HepG2 (cell line): ENCODE results near the gene GIPC1. TPM values are rescaled to one million over a fixed set of nuclear protein-coding genes. Genes with fewer than 3 reads are reported as not detected.

Source experiments
- GABPA ChIP-seq, 2 experiments: IDR thresholded peaks; 2 replicates each; pipeline ENCODE4 v1.6.1; 2011 to 2016; ENCODE audit warnings: low read depth in 2 of 2, low read length in 1 of 2, missing biosample characterization in 1 of 2, missing genetic modification characterization in 1 of 2
- MTF1 ChIP-seq: sonication (generic); formaldehyde crosslinking; IDR thresholded peaks from 2 replicates; pipeline ENCODE4 v1.5.0; 2020; ENCODE audit warnings: missing genetic modification reagents
- NFIB ChIP-seq: sonication (generic); formaldehyde crosslinking; IDR thresholded peaks from 2 replicates; pipeline ENCODE4 v1.9.0; 2021; ENCODE audit warnings: missing genetic modification reagents, mild to moderate bottlenecking, borderline replicate concordance
- PHF20 ChIP-seq: sonication (generic); formaldehyde crosslinking; IDR thresholded peaks from 2 replicates; pipeline ENCODE4 v1.5.0; 2020; ENCODE audit warnings: mild to moderate bottlenecking, missing genetic modification reagents
- SP4 ChIP-seq: sonication (generic); formaldehyde crosslinking; IDR thresholded peaks from 2 replicates; pipeline ENCODE4 v1.8.1; 2023; ENCODE audit warnings: mild to moderate bottlenecking, missing genetic modification reagents
- ZBTB21 ChIP-seq: sonication (generic); formaldehyde crosslinking; IDR thresholded peaks from 2 replicates; pipeline ENCODE4 v1.4.0; 2020; ENCODE audit warnings: missing genetic modification reagents
- ZBTB7A ChIP-seq: sonication (generic); formaldehyde crosslinking; IDR thresholded peaks from 2 replicates; pipeline ENCODE4 v1.8.0; 2022; ENCODE audit warnings: mild to moderate bottlenecking, missing genetic modification reagents
- ZNF550 ChIP-seq: sonication (generic); formaldehyde crosslinking; IDR thresholded peaks from 2 replicates; pipeline ENCODE4 v1.4.0; 2020; ENCODE audit warnings: mild to moderate bottlenecking, missing genetic modification reagents, borderline replicate concordance
- ZNF564 ChIP-seq: sonication (generic); formaldehyde crosslinking; IDR thresholded peaks from 2 replicates; pipeline ENCODE4 v1.8.1; 2023; ENCODE audit warnings: mild to moderate bottlenecking, missing genetic modification reagents
- ZNF605 ChIP-seq: sonication (generic); formaldehyde crosslinking; IDR thresholded peaks from 2 replicates; pipeline ENCODE4 v1.8.0; 2022; ENCODE audit warnings: mild to moderate bottlenecking, missing genetic modification reagents
- ZSCAN21 ChIP-seq: sonication (generic); formaldehyde crosslinking; IDR thresholded peaks from 2 replicates; pipeline ENCODE4 v1.8.0; 2022; ENCODE audit warnings: mild to moderate bottlenecking, missing genetic modification reagents, moderate library complexity, borderline replicate concordance
- ZSCAN30 ChIP-seq: sonication (generic); formaldehyde crosslinking; IDR thresholded peaks from 2 replicates; pipeline ENCODE4 v1.5.0; 2020; ENCODE audit warnings: mild to moderate bottlenecking, missing genetic modification reagents
- polyA plus RNA-seq, 8 experiments: library from polyadenylated mRNA; depleted of rRNA in 3 of 8; stranded (reverse) in 7 of 8; unstranded in 1 of 8; fragments of >200 nt; fragmentation: Illumina TruSeq in 4 of 8; extraction: Trizol in 4 of 8; gene quantifications; 2 replicates each; pipeline versions ENCODE4 v1.2.1 to v1.2.3, GENCODE V29; 2011 to 2016; ENCODE audit warnings: low read depth in 4 of 8, missing spikeins in 1 of 8, mixed read lengths in 1 of 8; ENCODE audit not compliant: insufficient read depth in 1 of 8
- total RNA-seq, 5 experiments: library from RNA; depleted of rRNA; stranded (reverse); fragments of >200 nt; fragmentation: Illumina TruSeq; extraction: Trizol; gene quantifications; 2 replicates each; pipeline ENCODE4 v1.2.3, GENCODE V29; 2016; ENCODE audit warnings: low read depth in 1 of 5
- TF ChIP-seq, protein P1 (sequence below): sonication (generic); formaldehyde crosslinking; conservative IDR thresholded peaks from 2 replicates; pipeline ENCODE4 v1.8.1; 2023; ENCODE audit warnings: missing genetic modification reagents
- TF ChIP-seq, protein P2 (sequence below): sonication (generic); formaldehyde crosslinking; IDR thresholded peaks from 2 replicates; pipeline ENCODE4 v1.4.0; 2020; ENCODE audit warnings: mild to moderate bottlenecking, missing genetic modification reagents
- TF ChIP-seq, protein P3 (sequence below): sonication (generic); formaldehyde crosslinking; IDR thresholded peaks from 2 replicates; pipeline ENCODE4 v1.4.0; 2020; ENCODE audit warnings: missing genetic modification reagents, borderline replicate concordance
- TF ChIP-seq, protein P4 (sequence below): sonication (generic); formaldehyde crosslinking; IDR thresholded peaks from 2 replicates; pipeline ENCODE4 v1.9.0; 2021; ENCODE audit warnings: missing genetic modification reagents, borderline replicate concordance

Gene GIPC1
- total and polyA plus RNA-seq, 2 of the 13 experiments (the other 11 are each of a cell fraction or from before 2014, with no cell fraction given), result 27.1 to 48.1 TPM

DNA sequence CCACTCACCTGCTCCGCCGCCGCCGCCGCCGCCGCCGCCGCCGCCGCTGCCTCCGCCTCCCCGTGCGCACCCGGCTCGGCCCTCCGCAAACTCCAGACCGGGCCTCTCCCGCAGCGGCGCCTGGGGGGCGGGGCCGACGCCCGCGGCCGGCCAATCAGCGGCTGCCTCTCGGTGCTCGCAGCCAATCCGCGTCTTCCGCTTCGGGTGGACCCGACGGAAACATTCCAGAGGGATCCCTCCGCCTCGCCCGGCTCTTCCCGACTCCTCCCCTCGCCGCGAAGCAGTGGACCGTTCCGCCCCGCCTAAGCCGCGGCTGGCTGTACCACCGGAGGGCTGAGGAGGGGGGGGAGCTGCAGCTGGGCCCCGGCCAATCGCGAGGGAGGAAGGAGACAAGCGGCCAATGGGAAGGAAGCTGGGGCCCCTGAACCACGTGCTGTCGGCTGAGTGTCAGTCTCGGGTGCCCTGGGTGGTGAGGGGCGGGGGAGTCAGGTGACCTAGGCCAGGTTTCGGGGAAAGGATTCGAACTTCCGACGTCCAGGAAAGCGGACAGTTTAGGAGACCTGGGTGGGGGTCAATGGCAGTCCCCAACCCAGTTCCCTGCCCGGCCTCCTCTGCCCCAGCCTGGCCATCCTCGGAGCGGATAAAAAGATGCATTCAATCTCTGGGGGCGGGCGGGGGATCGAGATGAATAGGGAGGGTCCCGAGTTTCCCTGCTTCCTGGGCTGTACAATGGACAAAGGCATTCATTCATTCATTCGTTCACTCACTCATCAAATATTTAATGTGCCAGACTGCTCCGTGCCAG is at the start of gene GIPC1 (continued):
- TF ChIP-seq ZBTB21 (CRISPR knock-in tag), result no peak
- no peak for TF ChIP-seq ZNF550 (CRISPR knock-in tag)
- TF ChIP-seq GABPA (IDR thresholded peaks at IDR 0.05; ENCODE audit: low read depth, low read length), result no peak
- 0 out of 2 replicates have a peak, but pooled peaks have one; percentile 3 for TF ChIP-seq GABPA (CRISPR knock-in tag; IDR thresholded peaks at IDR 0.05; ENCODE audit: low read depth)
- TF ChIP-seq ZNF605 (CRISPR knock-in tag), result peak; percentile 85; the same call in 1 of the 2 replicates
- TF ChIP-seq, protein P1, sequence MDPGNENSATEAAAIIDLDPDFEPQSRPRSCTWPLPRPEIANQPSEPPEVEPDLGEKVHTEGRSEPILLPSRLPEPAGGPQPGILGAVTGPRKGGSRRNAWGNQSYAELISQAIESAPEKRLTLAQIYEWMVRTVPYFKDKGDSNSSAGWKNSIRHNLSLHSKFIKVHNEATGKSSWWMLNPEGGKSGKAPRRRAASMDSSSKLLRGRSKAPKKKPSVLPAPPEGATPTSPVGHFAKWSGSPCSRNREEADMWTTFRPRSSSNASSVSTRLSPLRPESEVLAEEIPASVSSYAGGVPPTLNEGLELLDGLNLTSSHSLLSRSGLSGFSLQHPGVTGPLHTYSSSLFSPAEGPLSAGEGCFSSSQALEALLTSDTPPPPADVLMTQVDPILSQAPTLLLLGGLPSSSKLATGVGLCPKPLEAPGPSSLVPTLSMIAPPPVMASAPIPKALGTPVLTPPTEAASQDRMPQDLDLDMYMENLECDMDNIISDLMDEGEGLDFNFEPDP (CRISPR knock-in tag), result no peak
- TF ChIP-seq ZBTB7A (CRISPR knock-in tag), result no peak
- no peak for TF ChIP-seq NFIB (CRISPR knock-in tag)
- TF ChIP-seq, protein P2, sequence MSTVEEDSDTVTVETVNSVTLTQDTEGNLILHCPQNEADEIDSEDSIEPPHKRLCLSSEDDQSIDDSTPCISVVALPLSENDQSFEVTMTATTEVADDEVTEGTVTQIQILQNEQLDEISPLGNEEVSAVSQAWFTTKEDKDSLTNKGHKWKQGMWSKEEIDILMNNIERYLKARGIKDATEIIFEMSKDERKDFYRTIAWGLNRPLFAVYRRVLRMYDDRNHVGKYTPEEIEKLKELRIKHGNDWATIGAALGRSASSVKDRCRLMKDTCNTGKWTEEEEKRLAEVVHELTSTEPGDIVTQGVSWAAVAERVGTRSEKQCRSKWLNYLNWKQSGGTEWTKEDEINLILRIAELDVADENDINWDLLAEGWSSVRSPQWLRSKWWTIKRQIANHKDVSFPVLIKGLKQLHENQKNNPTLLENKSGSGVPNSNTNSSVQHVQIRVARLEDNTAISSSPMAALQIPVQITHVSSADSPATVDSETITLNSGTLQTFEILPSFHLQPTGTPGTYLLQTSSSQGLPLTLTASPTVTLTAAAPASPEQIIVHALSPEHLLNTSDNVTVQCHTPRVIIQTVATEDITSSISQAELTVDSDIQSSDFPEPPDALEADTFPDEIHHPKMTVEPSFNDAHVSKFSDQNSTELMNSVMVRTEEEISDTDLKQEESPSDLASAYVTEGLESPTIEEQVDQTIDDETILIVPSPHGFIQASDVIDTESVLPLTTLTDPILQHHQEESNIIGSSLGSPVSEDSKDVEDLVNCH, result no peak
- no peak for TF ChIP-seq ZNF564
- TF ChIP-seq SP4, result peak; percentile 93
- no peak for TF ChIP-seq MTF1 (CRISPR knock-in tag)
- TF ChIP-seq, protein P3, sequence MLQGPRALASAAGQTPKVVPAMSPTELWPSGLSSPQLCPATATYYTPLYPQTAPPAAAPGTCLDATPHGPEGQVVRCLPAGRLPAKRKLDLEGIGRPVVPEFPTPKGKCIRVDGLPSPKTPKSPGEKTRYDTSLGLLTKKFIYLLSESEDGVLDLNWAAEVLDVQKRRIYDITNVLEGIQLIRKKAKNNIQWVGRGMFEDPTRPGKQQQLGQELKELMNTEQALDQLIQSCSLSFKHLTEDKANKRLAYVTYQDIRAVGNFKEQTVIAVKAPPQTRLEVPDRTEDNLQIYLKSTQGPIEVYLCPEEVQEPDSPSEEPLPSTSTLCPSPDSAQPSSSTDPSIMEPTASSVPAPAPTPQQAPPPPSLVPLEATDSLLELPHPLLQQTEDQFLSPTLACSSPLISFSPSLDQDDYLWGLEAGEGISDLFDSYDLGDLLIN, result no peak
- no peak for TF ChIP-seq ZSCAN30 (CRISPR knock-in tag)
- peak; percentile 74; the same call in 1 of the 2 replicates for TF ChIP-seq ZSCAN21
- TF ChIP-seq, protein P4, sequence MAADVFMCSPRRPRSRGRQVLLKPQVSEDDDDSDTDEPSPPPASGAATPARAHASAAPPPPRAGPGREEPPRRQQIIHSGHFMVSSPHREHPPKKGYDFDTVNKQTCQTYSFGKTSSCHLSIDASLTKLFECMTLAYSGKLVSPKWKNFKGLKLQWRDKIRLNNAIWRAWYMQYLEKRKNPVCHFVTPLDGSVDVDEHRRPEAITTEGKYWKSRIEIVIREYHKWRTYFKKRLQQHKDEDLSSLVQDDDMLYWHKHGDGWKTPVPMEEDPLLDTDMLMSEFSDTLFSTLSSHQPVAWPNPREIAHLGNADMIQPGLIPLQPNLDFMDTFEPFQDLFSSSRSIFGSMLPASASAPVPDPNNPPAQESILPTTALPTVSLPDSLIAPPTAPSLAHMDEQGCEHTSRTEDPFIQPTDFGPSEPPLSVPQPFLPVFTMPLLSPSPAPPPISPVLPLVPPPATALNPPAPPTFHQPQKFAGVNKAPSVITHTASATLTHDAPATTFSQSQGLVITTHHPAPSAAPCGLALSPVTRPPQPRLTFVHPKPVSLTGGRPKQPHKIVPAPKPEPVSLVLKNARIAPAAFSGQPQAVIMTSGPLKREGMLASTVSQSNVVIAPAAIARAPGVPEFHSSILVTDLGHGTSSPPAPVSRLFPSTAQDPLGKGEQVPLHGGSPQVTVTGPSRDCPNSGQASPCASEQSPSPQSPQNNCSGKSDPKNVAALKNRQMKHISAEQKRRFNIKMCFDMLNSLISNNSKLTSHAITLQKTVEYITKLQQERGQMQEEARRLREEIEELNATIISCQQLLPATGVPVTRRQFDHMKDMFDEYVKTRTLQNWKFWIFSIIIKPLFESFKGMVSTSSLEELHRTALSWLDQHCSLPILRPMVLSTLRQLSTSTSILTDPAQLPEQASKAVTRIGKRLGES (CRISPR knock-in tag), result no peak
- TF ChIP-seq PHF20 (CRISPR knock-in tag), result 0 out of 2 replicates have a peak, but pooled peaks have one; percentile 12
- TF ChIP-seq, all 625 proteins: peak for 236
